SK-N-SH (cell line): ENCODE measurements around the gene ROBO1.

Experiments
- CTCF ChIP-seq: fragments of 200-600 bp; sonication (generic); IDR thresholded peaks from 2 replicates; pipeline ENCODE4 v1.6.1; 2017; ENCODE audit warnings: antibody characterized with exemption, mild to moderate bottlenecking, moderate library complexity
- NFIC ChIP-seq: IDR thresholded peaks from 2 replicates; pipeline ENCODE4 v1.4.0; 2012; ENCODE audit warnings: borderline replicate concordance
- NRF1 ChIP-seq: IDR thresholded peaks from 2 replicates; pipeline ENCODE4 v1.6.1; 2012; ENCODE audit warnings: low read depth, mild to moderate bottlenecking, low read length
- POLR2AphosphoS5 ChIP-seq: IDR thresholded peaks from 2 replicates; pipeline ENCODE4 v1.6.1; 2012; ENCODE audit warnings: low read depth, low read length
- RAD21 ChIP-seq: IDR thresholded peaks from 2 replicates; pipeline ENCODE4 v1.6.1; 2012; ENCODE audit warnings: mild to moderate bottlenecking, low read length
- RFX5 ChIP-seq: IDR thresholded peaks from 2 replicates; pipeline ENCODE4 v1.6.1; 2012; ENCODE audit warnings: mild to moderate bottlenecking, improper control_type of control experiment, low read length
- SIN3A ChIP-seq: IDR thresholded peaks from 2 replicates; pipeline ENCODE4 v1.6.1; 2012; ENCODE audit warnings: low read depth, mild to moderate bottlenecking, low read length, moderate library complexity, borderline replicate concordance
- SMC3 ChIP-seq: IDR thresholded peaks from 2 replicates; pipeline ENCODE4 v1.6.1; 2012; ENCODE audit warnings: low read depth, low read length, improper control_type of control experiment
- TCF12 ChIP-seq: IDR thresholded peaks from 2 replicates; pipeline ENCODE4 v1.4.0; 2012
- USF1 ChIP-seq: IDR thresholded peaks from 2 replicates; pipeline ENCODE4 v1.4.0; 2012; ENCODE audit warnings: low read depth, borderline replicate concordance
- YY1 ChIP-seq: IDR thresholded peaks from 2 replicates; pipeline ENCODE4 v1.4.0; 2012; ENCODE audit warnings: low read depth, mild to moderate bottlenecking

GRCh38 chr3:79066481-79066880 lies 701.3 kb downstream of the ROBO1 start:
- no peak for TF ChIP-seq CTCF
- no peak for TF ChIP-seq POLR2AphosphoS5
- TF ChIP-seq YY1 = no peak
- no peak for TF ChIP-seq USF1
- no peak for TF ChIP-seq RFX5
- no peak for TF ChIP-seq RAD21
- no peak for TF ChIP-seq SMC3
- no peak for TF ChIP-seq TCF12
- no peak for TF ChIP-seq SIN3A
- TF ChIP-seq NRF1 = no peak
- TF ChIP-seq NFIC = no peak
